NT2/D1 (cell line): Measurements from ENCODE around the gene GFM2.

Source experiments
- SUZ12 ChIP-seq: IDR thresholded peaks from 2 replicates; pipeline ENCODE4 v1.6.1; 2011; ENCODE audit not compliant: insufficient read length, insufficient read depth; ENCODE audit errors: extremely low read depth
- YY1 ChIP-seq: IDR thresholded peaks from 2 replicates; pipeline ENCODE4 v1.6.1; 2011; ENCODE audit not compliant: insufficient read length, insufficient read depth
- ZNF274 ChIP-seq: IDR thresholded peaks from 2 replicates; pipeline ENCODE4 v1.6.1; 2011; ENCODE audit warnings: mild to moderate bottlenecking, low read depth, low read length

- TF ChIP-seq ZNF274 (no peak), SUZ12 (no peak), YY1 (no peak)
Measured at GRCh38 chr5:74717596-74717995, 49.3 kb downstream of the GFM2 start.
